NCI-H345 treated with DMSO at 0.1 percent for 48 hours (cell line): ENCODE data around the gene C2orf92.
"Not testable (repeated sequence)": the region's sequence is repeated elsewhere in the genome, so short reads cannot be mapped to it uniquely, and the experiment has no call there.

Experiments used
- DNase-seq: peaks from one replicate; lab custom pipeline; 2025; ENCODE audit not compliant: unreplicated experiment; lab: John Stamatoyannopoulos, UW

Gene C2orf92

DNA sequence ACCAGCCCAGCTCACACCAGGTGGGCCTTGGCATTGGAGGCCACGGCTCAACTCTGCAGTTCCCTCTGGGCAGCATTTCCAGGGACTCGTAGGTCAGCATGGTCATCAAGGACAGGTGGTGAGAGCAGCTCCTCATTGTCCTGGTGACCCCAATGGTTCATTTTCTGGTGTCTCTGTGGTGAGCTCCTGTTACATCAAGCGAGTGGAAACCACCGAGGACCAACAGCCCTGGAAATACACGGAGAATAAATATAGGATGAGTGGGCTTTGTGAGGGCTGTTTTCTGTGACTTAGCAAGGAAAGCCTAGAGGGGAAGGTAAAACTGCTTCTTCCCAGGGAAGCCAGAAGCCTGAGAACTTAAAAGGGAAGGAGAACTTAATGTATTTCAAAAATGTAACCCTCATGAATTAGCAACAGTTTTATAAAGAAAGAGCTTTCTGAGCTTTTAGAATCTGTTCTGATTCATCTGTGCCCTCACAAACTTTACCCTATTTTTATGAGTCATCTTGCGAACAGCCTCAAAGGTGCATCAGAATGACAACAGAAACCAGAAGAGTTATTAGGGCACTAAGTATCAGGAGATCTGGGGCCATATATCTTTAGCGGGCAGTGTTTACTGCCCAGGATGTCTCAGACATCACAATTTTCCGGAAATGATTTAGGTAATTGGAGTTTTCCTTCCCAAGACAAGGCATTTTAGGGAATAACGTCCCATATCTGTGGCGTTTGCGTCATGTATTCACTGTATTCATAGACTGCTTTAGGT is 18.7 kb downstream of the C2orf92 start:
- no peak for DNase-seq

DNA sequence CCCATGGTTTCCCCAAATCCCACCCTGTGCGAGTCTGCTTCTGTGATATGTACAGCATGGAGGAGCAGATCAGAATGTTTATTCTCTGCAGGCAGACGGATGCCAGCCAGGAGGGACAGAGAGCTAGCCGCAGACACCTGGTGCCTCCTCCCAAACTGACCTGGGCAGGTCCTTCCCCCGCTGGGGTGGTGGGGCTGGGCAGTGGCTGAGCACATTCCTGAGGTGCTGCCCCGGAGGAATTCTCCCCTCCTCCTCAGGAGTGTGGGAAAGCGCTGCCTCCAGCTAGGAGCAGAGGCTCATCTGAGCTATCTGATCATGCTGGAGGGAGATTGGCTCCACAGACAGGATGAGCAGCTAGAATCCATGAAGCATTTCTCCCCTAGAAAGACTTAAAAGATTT is 21.7 kb downstream of the C2orf92 start:
- DNase-seq: no peak

DNA sequence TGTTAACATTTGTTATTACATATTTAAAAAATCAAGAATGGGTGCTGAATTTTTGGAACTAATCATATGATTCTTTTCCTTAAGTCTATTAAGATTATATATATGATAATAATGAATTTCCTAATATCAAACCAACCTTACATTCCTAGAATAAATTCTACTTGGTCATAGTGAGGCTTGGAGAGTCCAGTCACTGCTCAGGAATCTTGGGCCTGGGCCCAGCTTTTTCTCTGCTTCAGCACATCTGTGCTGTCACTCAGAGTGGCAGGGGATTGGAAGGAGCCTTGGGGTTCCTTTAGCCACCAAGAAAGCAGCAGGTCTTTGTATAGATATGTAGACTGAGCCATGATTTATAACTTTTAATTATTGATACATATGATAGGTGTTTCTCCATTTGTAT is 24.0 kb downstream of the C2orf92 start:
- DNase-seq: no peak

DNA sequence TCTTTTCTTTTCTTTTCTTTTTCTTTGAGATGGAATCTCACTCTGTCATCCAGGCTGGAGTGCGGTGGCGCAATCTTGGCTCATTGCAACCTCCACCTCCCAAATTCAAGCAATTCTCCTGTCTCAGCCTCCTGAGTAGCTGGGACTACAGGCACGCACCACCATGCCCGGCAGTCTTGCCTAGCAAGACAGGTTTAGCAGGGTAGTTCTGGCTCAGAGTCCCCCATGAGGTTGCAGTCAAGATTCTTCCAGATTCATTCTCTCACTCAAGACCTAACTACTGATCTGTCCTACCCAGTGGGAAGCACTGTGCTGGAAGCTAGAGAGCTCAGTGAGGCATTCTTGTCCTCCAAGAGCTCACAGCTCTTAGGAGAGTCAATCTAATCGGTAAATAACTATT is 26.2 kb downstream of the C2orf92 start:
- DNase-seq: no peak

DNA sequence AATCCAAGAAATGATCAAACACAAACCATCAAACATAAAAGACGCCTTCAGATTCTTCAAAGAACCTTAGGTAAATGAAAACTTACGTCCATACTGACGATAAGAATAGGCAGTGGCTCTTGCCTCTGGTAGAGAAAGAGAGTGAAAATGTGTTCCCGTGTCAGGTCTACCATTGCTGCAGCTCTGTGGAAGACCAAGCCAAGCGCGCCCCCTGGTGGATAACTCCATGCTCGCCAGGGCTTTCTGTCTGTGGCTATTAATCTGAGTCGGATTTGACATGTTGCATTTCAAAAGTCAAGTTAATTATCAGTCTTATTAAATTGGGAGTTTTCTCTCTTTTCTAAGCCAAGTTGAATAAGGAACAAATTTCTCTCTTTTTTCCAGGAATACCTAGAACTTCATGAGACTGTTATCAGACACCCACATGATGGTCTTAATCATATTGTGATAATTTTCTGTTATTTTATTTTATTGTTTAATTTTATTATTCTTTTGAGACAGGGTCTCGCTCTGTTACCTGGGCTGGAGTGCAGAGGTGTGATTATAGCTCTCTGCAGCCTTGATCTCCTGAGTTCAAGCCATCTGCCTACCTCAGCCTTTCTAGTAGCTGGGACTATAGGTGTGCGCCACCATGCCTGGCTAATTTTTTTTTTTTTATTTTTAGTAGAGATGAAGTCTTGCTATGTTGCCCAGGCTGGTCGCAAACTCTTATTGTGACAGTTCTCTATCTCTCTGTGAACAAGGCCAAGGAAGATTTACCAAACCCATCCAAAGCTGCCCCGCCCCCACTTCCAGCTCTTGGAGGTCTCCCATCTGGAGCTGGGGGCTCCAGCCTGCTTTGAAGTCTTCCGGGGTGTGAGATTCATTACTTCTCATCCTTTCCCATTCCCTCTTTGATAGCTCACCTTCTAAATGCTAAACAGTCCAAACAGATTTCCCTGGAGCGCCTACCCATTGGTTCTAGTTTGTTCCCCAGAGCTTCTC is 28.0 kb downstream of the C2orf92 start:
- DNase-seq: peak; percentile 74

DNA sequence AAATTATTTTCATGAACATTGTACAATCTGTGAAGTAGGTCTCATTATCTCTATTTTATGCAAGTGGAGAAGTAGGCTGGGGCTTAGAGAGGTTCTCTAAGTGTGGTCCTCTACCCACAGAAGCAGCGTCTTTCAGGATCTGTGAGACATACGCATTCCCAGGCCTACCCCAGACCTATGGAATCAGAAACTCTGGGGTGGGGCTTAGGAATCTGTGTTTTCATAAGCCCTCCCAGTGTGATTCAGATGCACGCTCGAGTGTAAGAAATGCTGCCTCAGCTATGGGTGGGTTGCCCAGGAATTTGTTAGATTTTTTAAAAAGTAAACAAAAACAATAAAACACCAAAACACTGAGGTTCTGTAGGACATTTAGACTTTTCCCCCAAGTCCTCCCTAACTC is 29.0 kb downstream of the C2orf92 start:
- no peak for DNase-seq

DNA sequence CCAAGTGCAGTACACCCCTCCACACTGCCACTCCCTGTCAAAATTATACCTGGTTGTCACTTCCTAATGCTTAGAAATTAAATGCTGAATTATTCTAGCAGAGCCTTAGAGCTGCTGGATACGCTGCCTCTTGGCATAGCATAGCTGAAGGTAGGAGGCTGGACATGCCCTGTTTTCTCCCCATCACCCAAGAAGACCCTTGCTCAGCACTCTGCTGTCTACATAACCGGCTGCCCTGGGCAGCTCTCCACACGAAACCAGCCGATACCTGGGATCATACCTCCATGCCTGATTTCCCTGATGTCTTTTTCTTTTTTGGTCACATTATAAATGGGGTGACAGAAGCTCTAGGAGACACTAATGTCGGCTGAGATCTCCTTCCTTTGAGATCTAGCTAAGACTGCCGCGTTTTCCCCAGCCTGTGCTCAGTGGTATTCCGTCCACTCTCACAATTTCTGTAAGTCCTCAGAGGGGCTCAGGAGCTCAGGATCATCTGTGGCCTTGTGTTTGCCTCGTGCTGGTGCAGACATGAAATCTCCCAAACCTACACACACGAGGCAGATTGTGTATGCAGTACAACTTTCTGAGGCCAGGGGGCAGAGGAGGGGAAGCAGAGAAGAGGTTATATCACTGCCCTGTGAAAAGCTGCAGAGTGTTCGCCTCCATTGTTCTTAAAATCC is 30.4 kb downstream of the C2orf92 start:
- peak; percentile 57 for DNase-seq

DNA sequence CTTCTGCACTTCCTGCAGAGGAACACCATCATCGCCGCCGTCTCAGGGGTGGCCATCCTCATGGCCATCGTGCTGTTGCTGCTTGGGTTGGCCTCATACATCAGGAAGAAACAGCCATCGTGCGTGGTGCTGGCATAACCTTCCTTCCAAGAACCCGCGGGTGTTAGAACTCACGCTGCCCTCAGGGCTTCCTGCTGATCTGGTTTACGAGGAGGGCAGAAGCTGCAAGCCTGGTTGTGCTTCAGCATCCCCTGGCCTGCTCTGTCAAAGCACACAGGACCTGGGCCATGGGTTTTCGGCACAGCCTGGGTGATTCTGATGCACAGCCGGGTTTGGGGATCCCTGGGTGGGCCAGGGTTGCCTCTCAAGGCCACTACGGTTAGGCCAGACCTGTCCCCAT is 31.7 kb downstream of the C2orf92 start:
- DNase-seq: no peak

DNA sequence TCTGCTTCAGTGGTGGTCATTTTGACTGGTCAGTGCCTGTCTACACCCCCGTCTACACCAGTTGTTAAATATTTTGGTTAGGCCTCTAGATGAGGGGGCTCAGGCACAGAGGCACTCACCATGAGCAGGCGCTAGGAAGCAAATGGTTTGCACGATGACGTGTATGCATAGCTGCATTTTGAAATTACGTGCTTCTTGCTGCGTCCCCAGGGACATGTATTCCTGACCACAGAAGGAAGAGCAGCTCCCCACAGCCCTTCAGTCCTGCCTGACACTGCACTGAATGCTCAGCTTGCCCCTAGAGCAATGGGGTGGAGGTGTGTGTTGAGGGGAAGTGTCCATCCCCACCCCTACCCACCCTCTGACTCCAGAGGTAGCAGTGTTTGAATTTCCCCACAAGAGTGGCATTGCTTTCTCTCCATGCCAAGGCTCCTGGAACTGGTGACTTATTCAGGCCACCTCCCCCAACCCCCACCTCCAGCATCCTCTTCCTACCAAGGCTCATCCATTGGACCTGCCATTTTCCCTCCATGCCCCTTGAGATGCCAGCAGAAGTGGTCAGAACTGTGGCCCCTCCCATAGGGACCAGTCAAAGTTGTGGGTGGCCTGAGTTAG is 32.4 kb downstream of the C2orf92 start:
- no peak for DNase-seq

DNA sequence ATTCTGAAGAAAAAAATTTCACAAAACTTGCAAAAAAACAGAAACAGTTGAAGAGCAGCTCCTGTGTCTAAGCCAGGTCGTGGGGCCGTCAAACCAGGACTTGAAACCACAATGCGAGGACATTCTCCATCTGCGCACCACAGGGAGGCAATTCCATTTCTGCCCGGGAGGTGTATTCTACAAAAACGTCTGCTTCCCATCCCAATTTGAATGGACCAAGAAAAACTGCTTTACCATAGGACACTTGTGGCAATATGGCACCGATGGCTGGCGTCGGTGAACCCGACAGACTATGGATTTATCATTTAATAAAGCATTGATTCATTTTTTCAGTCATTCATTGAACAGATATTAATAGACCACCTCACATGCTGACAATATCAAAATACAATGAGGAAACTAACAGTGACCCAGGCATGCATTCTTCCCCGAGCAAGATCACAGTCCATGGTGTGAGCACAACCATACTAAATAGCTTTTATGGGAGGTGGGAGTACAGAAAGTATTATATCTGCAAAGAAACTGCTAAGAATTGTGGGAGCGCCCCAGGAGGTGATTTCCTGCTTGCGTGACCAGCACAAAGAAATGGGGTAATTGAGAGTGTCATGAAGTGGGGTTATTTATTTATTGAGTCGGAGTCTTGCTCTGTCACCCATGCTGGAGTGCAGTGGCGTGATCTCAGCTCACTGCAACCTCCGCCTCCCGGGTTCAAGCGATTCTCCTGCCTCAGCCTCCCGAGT is 33.4 kb downstream of the C2orf92 start:
- no peak for DNase-seq

DNA sequence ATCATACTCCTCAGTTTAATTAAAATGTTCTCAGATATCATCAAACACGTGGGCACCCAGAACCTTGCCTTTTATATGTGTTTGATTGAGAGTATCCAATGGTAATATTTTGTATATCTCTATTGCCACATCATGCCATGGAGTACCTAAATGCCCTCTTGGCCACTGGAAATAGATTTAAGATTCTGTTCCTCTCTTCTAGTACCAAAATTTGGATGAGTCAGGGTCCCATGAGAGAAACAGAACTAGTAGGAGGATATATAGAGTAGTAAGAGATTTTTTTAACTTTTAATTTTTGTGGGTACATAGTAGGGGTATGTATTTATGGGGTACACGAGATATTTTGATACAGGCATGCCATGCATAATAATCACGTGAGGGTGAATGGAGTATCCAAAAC is 34.2 kb downstream of the C2orf92 start:
- no peak for DNase-seq

DNA sequence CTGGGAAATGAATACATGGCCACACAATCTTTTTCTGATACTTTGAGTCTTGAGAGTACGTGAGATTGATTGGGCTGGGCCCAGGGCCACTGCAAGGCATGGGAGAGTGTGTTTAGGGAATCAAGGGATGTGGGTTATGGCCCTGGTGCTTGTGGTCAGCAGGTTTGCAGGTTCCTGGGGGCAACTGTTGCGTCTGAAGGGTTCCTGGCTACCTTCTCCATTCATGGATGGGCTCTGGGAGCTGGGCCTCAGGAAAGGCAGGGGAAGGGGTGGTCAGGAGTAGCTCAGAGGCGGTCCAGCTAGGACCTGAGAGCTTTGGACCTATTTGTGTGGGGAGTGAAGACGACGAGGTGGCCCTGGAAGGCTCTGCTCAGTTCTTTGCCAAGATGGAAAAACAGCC is 35.5 kb downstream of the C2orf92 start:
- DNase-seq: no peak

DNA sequence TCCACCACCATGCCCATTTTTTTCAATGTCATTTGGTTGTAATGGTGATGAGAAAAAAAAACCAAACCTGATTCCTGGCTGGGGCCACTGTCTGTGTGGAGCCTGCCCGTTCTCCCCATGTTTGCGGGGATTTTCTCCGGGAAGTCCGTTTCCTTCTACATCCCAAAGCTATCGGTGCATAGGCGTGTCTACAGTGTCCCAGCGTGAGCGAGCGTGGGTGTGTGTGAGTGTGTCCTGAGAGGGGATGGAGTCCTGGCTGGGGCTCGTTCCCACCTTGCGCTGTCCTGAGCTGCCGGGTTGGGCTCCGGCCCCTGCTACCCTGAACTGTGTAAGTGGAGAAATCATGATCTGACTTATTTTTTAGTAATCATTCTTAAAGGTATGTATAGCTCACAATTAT is 36.6 kb downstream of the C2orf92 start:
- no peak for DNase-seq

DNA sequence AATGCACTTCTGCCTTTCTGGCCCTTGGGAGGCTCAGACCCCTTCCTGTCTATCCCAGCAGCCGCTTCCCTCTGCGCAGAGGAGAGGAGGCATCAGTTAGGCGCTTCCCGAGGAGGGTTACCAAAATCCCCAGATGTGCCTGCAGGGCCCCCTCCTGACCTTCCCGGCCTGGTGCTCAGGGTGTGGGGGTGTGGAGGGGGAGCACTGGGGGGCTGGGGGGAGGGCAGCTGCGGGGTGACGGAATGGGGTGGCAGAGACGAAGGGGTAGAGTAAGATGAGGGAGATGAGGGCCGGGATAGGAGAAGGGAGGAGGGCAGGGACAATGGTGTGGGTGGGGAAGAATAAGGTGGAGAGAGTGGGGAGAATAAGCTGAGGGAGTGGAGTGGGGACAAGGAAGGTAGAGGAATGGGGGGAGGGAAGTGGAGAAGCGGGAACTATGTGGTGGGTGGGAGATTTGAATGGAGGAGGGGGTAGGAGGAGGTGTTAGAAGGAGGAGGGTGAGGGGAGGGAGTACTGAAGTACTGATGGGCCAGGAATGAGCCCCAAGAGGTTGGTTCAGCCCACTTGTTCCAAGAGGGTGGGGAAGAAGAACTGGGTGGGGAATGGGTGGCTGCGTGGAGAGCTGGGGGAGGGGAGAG is 37.3 kb downstream of the C2orf92 start:
- DNase-seq: no peak

DNA sequence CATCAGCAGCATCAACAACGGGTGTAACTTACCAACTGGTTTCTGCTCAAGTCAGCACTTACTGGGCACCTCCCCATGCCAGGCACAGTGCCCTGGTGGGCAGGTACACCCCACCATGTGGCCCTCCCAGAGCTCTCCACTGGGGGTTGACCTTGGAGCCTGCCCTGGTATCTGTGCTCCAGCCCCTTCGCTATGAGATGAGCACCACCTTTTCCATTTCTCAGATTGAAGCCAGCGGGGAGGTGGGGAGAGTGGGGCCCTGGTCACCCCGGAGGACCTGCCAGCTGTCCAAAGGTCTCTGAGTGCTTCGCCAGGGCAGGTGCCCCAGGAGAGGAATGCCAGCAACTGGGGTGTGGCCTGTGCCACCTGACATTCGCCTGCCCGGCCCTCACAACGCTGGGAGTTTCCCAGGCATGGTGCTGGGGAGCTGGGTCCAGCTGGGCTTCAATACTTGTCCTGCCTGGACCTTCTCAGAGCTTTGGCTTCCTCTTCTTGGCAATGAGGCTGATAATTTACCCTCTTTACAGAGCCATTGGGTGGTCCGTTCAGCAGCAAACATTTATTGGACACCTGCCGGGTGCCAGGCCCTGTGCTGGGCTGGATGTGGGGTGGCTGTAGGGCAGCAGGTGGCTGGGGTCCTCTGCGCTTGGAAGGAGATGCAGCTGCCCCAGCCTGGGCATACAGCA is 38.0 kb downstream of the C2orf92 start:
- no peak for DNase-seq

DNA sequence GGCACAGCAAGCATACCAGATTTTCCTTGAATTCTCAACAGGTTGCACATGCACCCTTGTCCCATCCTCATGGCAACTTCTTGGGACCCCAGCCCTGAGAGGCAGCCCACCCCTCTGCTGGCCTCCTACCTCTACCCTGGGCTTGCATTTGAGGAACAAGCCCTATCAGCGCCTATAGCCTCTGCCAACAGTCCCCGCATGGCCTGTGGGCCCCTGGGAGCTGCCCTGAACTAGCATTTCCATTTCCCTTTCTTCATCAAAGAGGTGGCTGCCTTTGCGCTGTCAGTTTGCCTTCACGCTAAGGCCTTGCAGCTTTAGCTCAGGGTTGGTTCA is 38.5 kb downstream of the C2orf92 start:
- DNase-seq: no peak

DNA sequence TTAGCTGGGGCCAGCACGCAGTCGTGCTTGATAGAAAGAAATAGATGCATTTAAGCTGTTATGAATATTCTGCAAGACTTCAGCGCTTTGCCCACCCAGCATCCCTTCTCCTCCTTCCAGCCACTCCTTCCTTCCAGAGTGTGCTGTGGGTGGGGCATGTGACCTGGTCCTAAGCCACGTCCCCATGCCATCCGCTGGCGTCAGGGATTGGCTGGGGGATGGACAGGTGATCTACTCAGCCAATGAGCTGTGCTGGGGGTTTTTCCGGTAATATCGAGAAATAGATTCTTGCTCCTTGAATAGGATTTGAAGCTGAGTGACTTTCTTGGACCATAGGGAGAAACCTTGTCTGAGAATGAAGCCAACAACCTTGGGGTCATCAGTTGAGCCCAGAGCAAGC is 39.1 kb downstream of the C2orf92 start:
- DNase-seq: no peak

DNA sequence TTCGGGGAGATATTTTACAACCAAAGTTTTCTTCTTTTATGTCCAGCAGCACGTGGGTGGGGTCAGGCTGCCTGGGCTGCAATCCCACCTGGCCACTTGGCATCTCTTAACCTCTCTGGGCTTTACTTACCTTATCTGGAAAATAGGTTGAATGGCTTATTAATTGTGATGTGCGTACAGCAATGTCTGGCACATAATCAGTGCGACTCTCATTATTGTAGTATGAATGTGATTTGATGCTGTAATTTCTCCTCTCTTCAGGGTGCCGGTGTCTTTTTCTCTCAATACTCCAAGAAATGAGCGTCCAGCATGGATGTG is 41.8 kb downstream of the C2orf92 start:
- no peak for DNase-seq

DNA sequence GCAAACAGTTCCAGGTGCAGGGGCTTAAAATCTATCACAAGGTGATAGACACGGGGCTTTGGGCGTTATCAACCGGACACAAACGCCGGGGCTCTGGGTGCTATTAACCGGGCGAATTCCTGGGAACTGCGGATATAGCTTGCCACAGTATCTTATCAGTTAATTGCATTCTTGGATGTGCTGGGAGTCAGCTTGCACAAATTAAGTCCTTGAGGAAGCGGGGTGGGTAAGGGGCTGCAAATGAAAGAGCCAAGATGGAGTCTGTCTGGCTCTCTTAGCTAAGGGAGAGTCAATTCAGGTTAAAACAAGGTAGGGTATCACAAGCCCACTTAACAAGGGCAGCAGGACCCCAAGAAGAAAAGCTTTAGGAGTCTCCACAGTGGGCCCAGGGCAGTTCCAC is 42.7 kb downstream of the C2orf92 start:
- DNase-seq: not testable (repeated sequence)
